NCI-H1417 (cell line): ENCODE results near the gene ITPKB.
"Not testable (repeated sequence)": the region's sequence is repeated elsewhere in the genome, so short reads cannot be mapped to it uniquely, and the experiment has no call there.

Source experiments
- DNase-seq, 3 experiments: peaks; one replicate each; lab custom pipeline; 2025; lab: John Stamatoyannopoulos, UW

Gene ITPKB

GRCh38 chr1:226624526-226624925 is 114.6 kb downstream of the ITPKB start:
- no peak for DNase-seq

- DNase-seq: no peak
Measured at GRCh38 chr1:226622012-226622411, 117.1 kb downstream of the ITPKB start.

GRCh38 chr1:226619031-226619430 is 120.1 kb downstream of the ITPKB start:
- DNase-seq: no peak

GRCh38 chr1:226618380-226618779 is 120.7 kb downstream of the ITPKB start:
- DNase-seq: no peak

- not testable (repeated sequence) for DNase-seq
Measured at GRCh38 chr1:226617719-226618118, 121.4 kb downstream of the ITPKB start.

- DNase-seq: no peak
Measured at GRCh38 chr1:226617109-226617508, 122.0 kb downstream of the ITPKB start.

- DNase-seq: no peak
Measured at GRCh38 chr1:226616636-226617035, 122.4 kb downstream of the ITPKB start.

- DNase-seq: no peak
Measured at GRCh38 chr1:226615876-226616275, 123.2 kb downstream of the ITPKB start.

- not testable (repeated sequence) for DNase-seq
Measured at GRCh38 chr1:226611980-226612379, 127.1 kb downstream of the ITPKB start.

- DNase-seq: no peak
Measured at GRCh38 chr1:226611301-226611700, 127.8 kb downstream of the ITPKB start.

- DNase-seq: no peak
Measured at GRCh38 chr1:226610671-226611070, 128.4 kb downstream of the ITPKB start.

GRCh38 chr1:226609836-226610455 is 129.1 kb downstream of the ITPKB start:
- DNase-seq: peak in 1 of 3 experiments; percentile 8

GRCh38 chr1:226608699-226609505 is 130.2 kb downstream of the ITPKB start:
- peak; percentile 10 to 62 (median 57) for DNase-seq

- no peak for DNase-seq
Measured at GRCh38 chr1:226607821-226608220, 131.3 kb downstream of the ITPKB start.

- no peak for DNase-seq
Measured at GRCh38 chr1:226607268-226607660, 131.8 kb downstream of the ITPKB start.

- no peak for DNase-seq
Measured at GRCh38 chr1:226606311-226607267, 132.5 kb downstream of the ITPKB start.

GRCh38 chr1:226605318-226605950 is 133.6 kb downstream of the ITPKB start:
- DNase-seq: no peak

GRCh38 chr1:226604560-226605317 is 134.3 kb downstream of the ITPKB start:
- no peak for DNase-seq

GRCh38 chr1:226603858-226604559 is 135.1 kb downstream of the ITPKB start:
- DNase-seq: no peak
